ENCODE measurements around the gene HOXB3. TPM values are rescaled to one million over a fixed set of nuclear protein-coding genes. Genes with fewer than 3 reads are reported as not detected.
A peak's percentile ranks its signal among the peaks of the same experiment; 100 is the strongest.

Gene HOXB3
- total and polyA plus RNA-seq, 2 of the 13 experiments (the other 11 are each of a cell fraction or from before 2014, with no cell fraction given) = not detected

DNA sequence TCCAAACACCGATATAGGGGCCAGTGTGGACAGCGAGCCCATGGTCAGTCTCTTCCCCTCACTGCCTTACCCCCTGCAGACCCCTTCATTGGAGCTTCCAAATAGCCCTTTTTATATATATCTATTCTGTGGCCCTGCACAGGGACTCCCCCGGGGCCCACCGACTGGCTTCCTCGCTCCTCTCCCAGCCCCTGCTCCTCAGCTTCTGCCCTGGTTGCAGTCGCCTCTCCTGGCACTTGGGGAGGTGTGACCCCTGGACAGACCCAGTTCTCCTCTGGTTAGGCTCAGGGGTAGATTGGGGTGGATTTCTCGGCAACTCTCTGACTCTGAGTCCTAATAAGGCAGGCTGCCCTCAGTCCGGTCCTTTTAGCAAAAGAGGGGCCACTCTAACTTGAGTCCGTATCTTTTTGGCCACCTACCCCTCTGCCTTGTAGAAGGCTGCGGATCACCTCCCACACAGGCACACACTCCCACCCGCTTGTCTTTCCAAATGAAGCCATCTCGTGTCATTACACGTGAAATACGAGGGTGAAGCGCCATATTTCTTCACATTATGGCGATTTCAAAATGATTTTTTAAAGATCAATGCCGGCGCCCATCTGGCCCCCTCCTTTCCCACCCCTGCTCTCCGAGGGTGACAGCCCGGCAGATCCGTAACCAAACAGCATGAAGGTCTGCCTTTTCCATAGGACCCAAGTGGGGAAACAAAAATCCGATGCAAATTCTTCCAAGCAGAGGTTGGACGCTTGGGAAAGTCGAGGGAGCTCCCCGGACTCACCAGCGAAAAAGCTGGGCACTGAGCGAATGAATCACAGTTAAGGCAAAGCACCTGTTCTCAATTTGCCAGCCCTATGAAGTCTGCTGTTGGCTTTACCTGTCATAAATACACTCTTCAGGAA is 37.8 kb upstream of the HOXB3 start:
- no peaks in the 10 kb centered on the region for H3K4me1 ChIP-seq (ENCODE audit: insufficient read depth, low read length)
- intact Hi-C loops (cut with micrococcal nuclease; ENCODE audit: unreplicated experiment) = no loop called here

DNA sequence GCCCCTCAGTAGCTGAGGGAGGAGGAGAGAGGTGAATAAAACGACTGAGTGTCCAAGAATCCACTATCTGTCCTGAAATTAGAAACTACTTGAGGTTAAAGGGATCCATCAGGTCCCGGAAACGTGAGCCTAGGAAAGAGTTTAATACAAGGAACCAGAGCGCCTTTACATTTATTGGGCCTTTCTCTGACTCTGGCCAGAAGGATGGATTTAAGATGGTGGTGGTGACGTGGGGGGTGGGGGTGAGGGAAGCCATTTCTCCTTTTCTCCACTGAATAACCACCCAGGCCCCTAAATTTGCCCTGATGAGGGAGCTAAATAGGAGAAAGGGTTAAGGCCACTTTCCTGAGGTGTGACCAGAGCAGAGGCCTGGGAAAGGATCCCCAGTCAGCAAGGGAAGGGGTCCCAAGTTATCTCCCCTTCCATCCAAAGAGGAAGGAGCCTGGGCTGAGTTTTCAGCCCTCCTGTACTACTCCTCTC is 37.1 kb upstream of the HOXB3 start:
- Histone ChIP-seq H3K36me3 (replicated peaks in 1 of 2; ENCODE audit: control insufficient read depth in 1 of 2, insufficient read depth in 2 of 2, low read length in 2 of 2) (no peaks in the 10 kb centered on the region), H3K4me3 (replicated peaks in 1 of 3; ENCODE audit: insufficient read depth in 1 of 3, low read depth in 2 of 3, low read length in 3 of 3) (no peak overlapping the region), H4K20me1 (ENCODE audit: insufficient read depth, low read length) (no peaks in the 10 kb centered on the region), H3K9me3 (ENCODE audit: low read length) (no peaks in the 10 kb centered on the region), H3K9ac (ENCODE audit: insufficient read depth, low read depth, low read length) (no peak overlapping the region), H3K79me2 (ENCODE audit: insufficient read depth, low read length) (no peaks in the 10 kb centered on the region), H3K27me3 (ENCODE audit: control insufficient read depth in 1 of 2, insufficient read depth in 2 of 2, low read length in 2 of 2) (peaks cover 38 to 97% of the 10 kb centered on the region in 2 experiments), H3K4me1 (ENCODE audit: insufficient read depth, low read length) (no peaks in the 10 kb centered on the region), H3K4me2 (ENCODE audit: low read depth, low read length) (no peak overlapping the region), H2AFZ (ENCODE audit: low read length) (no peak overlapping the region), H3K27ac (ENCODE audit: extremely low read length, insufficient read depth, low read length) (no peak overlapping the region)
- DNase-seq (ENCODE audit: low spot score) (no peak), ATAC-seq (no peak), FAIRE-seq (no peak)
- POLR2A ChIA-PET = no interaction called here
- in situ Hi-C loops (cut with HindIII; ENCODE audit: extremely low pct_ligation_motif_present, low pct_unique_long_range_greater_than_20kb) = no loop called here
- WGBS (ENCODE audit: low lambda C conversion rate) = 3% methylated on average over 5 of the region's 5 CpGs
- CTCF ChIA-PET (ENCODE audit: low intra/inter-chr PET ratio, low total read pairs) = no interaction called here
- BruUV-seq (replicated peaks) = no TSS peak
- intact Hi-C loops (cut with micrococcal nuclease; ENCODE audit: unreplicated experiment) = no loop called here
- TF ChIP-seq ZMYM2 (CRISPR knock-in tag; IDR thresholded peaks at IDR 0.05) (no peak), ZSCAN22 (CRISPR knock-in tag; IDR thresholded peaks at IDR 0.05) (no peak), ZNF431 (CRISPR knock-in tag; IDR thresholded peaks at IDR 0.05; ENCODE audit: borderline replicate concordance, low read depth) (no peak), ATRX (CRISPR knock-in tag; IDR thresholded peaks at IDR 0.05; ENCODE audit: borderline replicate concordance) (no peak), ZNF33A (CRISPR knock-in tag; IDR thresholded peaks at IDR 0.05; ENCODE audit: borderline replicate concordance) (no peak), NFYC (CRISPR knock-in tag; IDR thresholded peaks at IDR 0.05) (no peak), CC2D1A (CRISPR knock-in tag; IDR thresholded peaks at IDR 0.05) (no peak), CSRNP1 (CRISPR knock-in tag; IDR thresholded peaks at IDR 0.05) (no peak), FOXK1 (CRISPR knock-in tag; IDR thresholded peaks at IDR 0.05; ENCODE audit: borderline replicate concordance, low read depth) (no peak), SP1 (IDR thresholded peaks at IDR 0.05) (no peak), SP1 (CRISPR knock-in tag; IDR thresholded peaks at IDR 0.05) (no peak), SAFB2 (CRISPR knock-in tag; IDR thresholded peaks at IDR 0.05; ENCODE audit: borderline replicate concordance, low read depth) (no peak), SIN3A (IDR thresholded peaks at IDR 0.05; ENCODE audit: borderline replicate concordance, low read depth, low read length) (no peak), ZNF768 (CRISPR knock-in tag; IDR thresholded peaks at IDR 0.05) (no peak)
- TF ChIP-seq, protein P1, sequence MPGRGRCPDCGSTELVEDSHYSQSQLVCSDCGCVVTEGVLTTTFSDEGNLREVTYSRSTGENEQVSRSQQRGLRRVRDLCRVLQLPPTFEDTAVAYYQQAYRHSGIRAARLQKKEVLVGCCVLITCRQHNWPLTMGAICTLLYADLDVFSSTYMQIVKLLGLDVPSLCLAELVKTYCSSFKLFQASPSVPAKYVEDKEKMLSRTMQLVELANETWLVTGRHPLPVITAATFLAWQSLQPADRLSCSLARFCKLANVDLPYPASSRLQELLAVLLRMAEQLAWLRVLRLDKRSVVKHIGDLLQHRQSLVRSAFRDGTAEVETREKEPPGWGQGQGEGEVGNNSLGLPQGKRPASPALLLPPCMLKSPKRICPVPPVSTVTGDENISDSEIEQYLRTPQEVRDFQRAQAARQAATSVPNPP (CRISPR knock-in tag; IDR thresholded peaks at IDR 0.05) = no peak

More for the DNA sequence above, 37.8 kb upstream of the HOXB3 start:
- Histone ChIP-seq H3K36me3 (replicated peaks in 1 of 2; ENCODE audit: control insufficient read depth in 1 of 2, insufficient read depth in 2 of 2, low read length in 2 of 2) (no peaks in the 10 kb centered on the region), H3K9ac (ENCODE audit: insufficient read depth, low read depth, low read length) (no peak overlapping the region), H3K27ac (ENCODE audit: extremely low read length, insufficient read depth, low read length) (no peak overlapping the region), H3K4me2 (ENCODE audit: low read depth, low read length) (no peak overlapping the region), H2AFZ (ENCODE audit: low read length) (no peak overlapping the region), H3K9me3 (ENCODE audit: low read length) (no peaks in the 10 kb centered on the region), H3K4me3 (replicated peaks in 1 of 3; ENCODE audit: insufficient read depth in 1 of 3, low read depth in 2 of 3, low read length in 3 of 3) (no peak overlapping the region), H3K27me3 (ENCODE audit: control insufficient read depth in 1 of 2, insufficient read depth in 2 of 2, low read length in 2 of 2) (peaks cover 38 to 97% of the 10 kb centered on the region in 2 experiments), H4K20me1 (ENCODE audit: insufficient read depth, low read length) (no peaks in the 10 kb centered on the region), H3K79me2 (ENCODE audit: insufficient read depth, low read length) (no peaks in the 10 kb centered on the region)
- in situ Hi-C loops (cut with HindIII; ENCODE audit: extremely low pct_ligation_motif_present, low pct_unique_long_range_greater_than_20kb) = no loop called here
- DNase-seq (ENCODE audit: low spot score) (no peak), ATAC-seq (no peak), FAIRE-seq (no peak)
- POLR2A ChIA-PET = no interaction called here
- no peak for TF ChIP-seq ZSCAN30 (CRISPR knock-in tag; IDR thresholded peaks at IDR 0.05)
- TF ChIP-seq EZH2 (conservative IDR thresholded peaks at IDR 0.05; ENCODE audit: low read depth, low read length) = peak; percentile 57
- CTCF ChIA-PET (ENCODE audit: low intra/inter-chr PET ratio, low total read pairs) = no interaction called here
- BruUV-seq (replicated peaks) = no TSS peak
- 6% methylated on average over 27 of the region's 27 CpGs for WGBS (ENCODE audit: low lambda C conversion rate)
